MCF 10A (cell line): ENCODE data around the gene FAM222A. TPM values are rescaled to one million over a fixed set of nuclear protein-coding genes. Genes with fewer than 3 reads are reported as not detected.

Experiments
- BruUV-seq: library from RNA; stranded (reverse); fragments of 400-500 nt; replicated peaks from 2 replicates; lab custom pipeline; 2021; lab: Mats Ljungman, UMichigan
- CTCF ChIA-PET: fragments of 300-600 bp; sonication (Branson Sonifier 250); formaldehyde crosslinking; extraction: SDS; loops from one replicate; lab custom pipeline; 2021; ENCODE audit warnings: antibody characterized with exemption, inconsistent platforms; lab: Yijun Ruan, JAX
- POLR2A ChIA-PET: fragments of 300-600, 350-650 bp; sonication (Branson Sonifier 250); formaldehyde crosslinking; extraction: SDS; loops from one replicate; lab custom pipeline; 2020; ENCODE audit warnings: antibody characterized with exemption, inconsistent platforms; lab: Yijun Ruan, JAX
- DNase-seq: peaks from one replicate; pipeline ENCODE4 v3.0.0-alpha.2; 2018; ENCODE audit not compliant: unreplicated experiment
- H3K27ac Mint-ChIP-seq: one replicate; pipeline ENCODE4 v1.8.0; 2022; ENCODE audit warnings: mild to moderate bottlenecking, low read depth, mixed read lengths; ENCODE audit not compliant: unreplicated experiment
- H3K27me3 Mint-ChIP-seq: one replicate; pipeline ENCODE4 v1.8.0; 2022; ENCODE audit warnings: mixed read lengths; ENCODE audit not compliant: insufficient read depth, unreplicated experiment
- H3K36me3 Mint-ChIP-seq: one replicate; pipeline ENCODE4 v1.8.0; 2022; ENCODE audit warnings: mild to moderate bottlenecking, moderate library complexity, mixed read lengths; ENCODE audit not compliant: insufficient read depth, unreplicated experiment
- H3K4me1 Mint-ChIP-seq: one replicate; pipeline ENCODE4 v1.8.0; 2022; ENCODE audit warnings: mixed read lengths; ENCODE audit not compliant: insufficient read depth, unreplicated experiment
- H3K4me3 Mint-ChIP-seq: one replicate; pipeline ENCODE4 v1.8.0; 2022; ENCODE audit warnings: mild to moderate bottlenecking, moderate library complexity, mixed read lengths; ENCODE audit not compliant: unreplicated experiment
- H3K9me3 Mint-ChIP-seq: one replicate; pipeline ENCODE4 v1.8.0; 2022; ENCODE audit warnings: mixed read lengths; ENCODE audit not compliant: unreplicated experiment
- CTCF ChIP-seq: fragments of 200-600 bp; IDR thresholded peaks from one replicate; pipeline ENCODE4 v1.8.0; 2022; ENCODE audit warnings: antibody characterized with exemption, mild to moderate bottlenecking; ENCODE audit not compliant: unreplicated experiment
- intact Hi-C: fragments of 100-400 bp; cut with micrococcal nuclease; formaldehyde crosslinking; loops from 2 replicates; pipeline ENCODE4 v1.14.1; 2022
- total RNA-seq: library from RNA; stranded (reverse); gene quantifications from 2 replicates; pipeline ENCODE4 v1.2.3, GENCODE V29; 2022

Gene FAM222A
- total RNA-seq, 1 experiment from 2014 or later = 0.19 TPM

GRCh38 chr12:109785854-109786253 is 72.2 kb downstream of the FAM222A start:
- intact Hi-C loops = no loop called here
- H3K27ac Mint-ChIP-seq = no peak overlapping the region
- no peak for TF ChIP-seq CTCF
- H3K4me3 Mint-ChIP-seq = no peak overlapping the region
- CTCF ChIA-PET = interaction anchor here (1.5 to 3.0 kb wide), 2 partner anchors 20 to 188 kb away, joined by 4 to 7 read pairs; no protein-coding TSS in a partner anchor
- no TSS peak for BruUV-seq
- H3K27me3 Mint-ChIP-seq = no peaks in the 10 kb centered on the region
- POLR2A ChIA-PET = interaction anchor here (0.9 kb wide), 1 partner anchor 35 kb away, joined by 3 read pairs; no protein-coding TSS in a partner anchor
- H3K9me3 Mint-ChIP-seq = no peaks in the 10 kb centered on the region
- no peak for DNase-seq
- no peaks in the 10 kb centered on the region for H3K4me1 Mint-ChIP-seq
- H3K36me3 Mint-ChIP-seq = no peaks in the 10 kb centered on the region

- no peak overlapping the region for H3K4me3 Mint-ChIP-seq
- H3K9me3 Mint-ChIP-seq = no peaks in the 10 kb centered on the region
- BruUV-seq = no TSS peak
- POLR2A ChIA-PET = no interaction called here
- no peak for TF ChIP-seq CTCF
- DNase-seq = no peak
- intact Hi-C loops = no loop called here
- CTCF ChIA-PET = interaction anchor here (0.6 to 3.0 kb wide), 3 partner anchors 19 to 263 kb away, joined by 3 to 7 read pairs (median 4); no protein-coding TSS in a partner anchor
- H3K27ac Mint-ChIP-seq = no peak overlapping the region
- no peaks in the 10 kb centered on the region for H3K27me3 Mint-ChIP-seq
- no peaks in the 10 kb centered on the region for H3K4me1 Mint-ChIP-seq
- H3K36me3 Mint-ChIP-seq = no peaks in the 10 kb centered on the region
Measured at GRCh38 chr12:109786799-109787198, 73.2 kb downstream of the FAM222A start.

GRCh38 chr12:109789526-109790048 is 76.0 kb downstream of the FAM222A start:
- H3K27me3 Mint-ChIP-seq = no peaks in the 10 kb centered on the region
- CTCF ChIA-PET = interaction anchor here (0.6 to 1.6 kb wide), 3 partner anchors 13 to 192 kb away, joined by 3 to 5 read pairs (median 4); no protein-coding TSS in a partner anchor
- POLR2A ChIA-PET = no interaction called here
- H3K27ac Mint-ChIP-seq = no peak overlapping the region
- no peaks in the 10 kb centered on the region for H3K9me3 Mint-ChIP-seq
- no peak overlapping the region for H3K4me3 Mint-ChIP-seq
- H3K4me1 Mint-ChIP-seq = peaks cover 6% of the 10 kb centered on the region
- no peak for TF ChIP-seq CTCF
- BruUV-seq = no TSS peak
- no peak for DNase-seq
- no peaks in the 10 kb centered on the region for H3K36me3 Mint-ChIP-seq
- intact Hi-C loops = no loop called here

GRCh38 chr12:109792992-109793391 is 79.4 kb downstream of the FAM222A start:
- no peaks in the 10 kb centered on the region for H3K27me3 Mint-ChIP-seq
- no TSS peak for BruUV-seq
- no peaks in the 10 kb centered on the region for H3K36me3 Mint-ChIP-seq
- H3K4me3 Mint-ChIP-seq = no peak overlapping the region
- no peaks in the 10 kb centered on the region for H3K9me3 Mint-ChIP-seq
- TF ChIP-seq CTCF = no peak
- peaks cover 11% of the 10 kb centered on the region for H3K4me1 Mint-ChIP-seq
- CTCF ChIA-PET = interaction anchor here (0.6 to 0.7 kb wide), 2 partner anchors 274 to 1094 kb away, joined by 3 read pairs; no protein-coding TSS in a partner anchor
- DNase-seq = no peak
- no peak overlapping the region for H3K27ac Mint-ChIP-seq
- intact Hi-C loops = no loop called here
- POLR2A ChIA-PET = no interaction called here
